HG03135 (cell line): ENCODE results near the gene PYCARD.
A peak's percentile ranks its signal among the peaks of the same experiment; 100 is the strongest.
"Not testable (repeated sequence)": the region's sequence is repeated elsewhere in the genome, so short reads cannot be mapped to it uniquely, and the experiment has no call there.

Source experiments
- ATAC-seq: cut with Tn5 transposase; IDR thresholded peaks from one replicate; pipeline ENCODE4 v1.9.1; 2021; ENCODE audit warnings: mild to moderate bottlenecking, moderate library complexity; ENCODE audit not compliant: unreplicated experiment

Gene PYCARD

GRCh38 chr16:31202414-31203375 lies at the start of gene PYCARD:
Gene PYCARD, minus strand, starts transcription at chr16:31202760. Its CDS starts 70 bp downstream, at chr16:31202690.
- ATAC-seq, result peak; percentile 29

- no peak for ATAC-seq
Measured at GRCh38 chr16:31251435-31251834, 48.9 kb upstream of the PYCARD start.

GRCh38 chr16:31250782-31251384 lies 48.3 kb upstream of the PYCARD start:
- ATAC-seq, result no peak

- ATAC-seq, result no peak
Measured at GRCh38 chr16:31248344-31248743, 45.8 kb upstream of the PYCARD start.

DNA sequence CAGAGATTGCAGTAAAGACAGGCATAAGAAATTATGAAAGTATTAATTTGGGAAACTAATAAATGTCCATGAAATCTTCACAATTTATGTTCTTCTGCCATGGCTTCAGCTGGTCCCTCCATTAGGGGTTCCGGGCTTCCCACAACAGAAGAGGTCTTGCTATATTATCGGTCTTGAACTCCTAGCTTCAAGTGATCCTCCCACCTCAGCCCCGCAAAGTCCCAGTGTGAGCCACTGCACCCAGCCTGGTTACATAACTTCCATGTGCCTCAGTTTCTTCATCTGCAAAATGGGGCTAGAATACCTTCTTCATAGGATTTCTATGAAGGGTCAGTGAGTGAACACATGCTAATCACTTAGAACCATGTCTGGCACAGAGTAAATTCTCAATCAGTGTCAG lies 43.7 kb upstream of the PYCARD start:
- ATAC-seq, result no peak

- ATAC-seq, result not testable (repeated sequence)
Measured at GRCh38 chr16:31245598-31245997, 43.0 kb upstream of the PYCARD start.

DNA sequence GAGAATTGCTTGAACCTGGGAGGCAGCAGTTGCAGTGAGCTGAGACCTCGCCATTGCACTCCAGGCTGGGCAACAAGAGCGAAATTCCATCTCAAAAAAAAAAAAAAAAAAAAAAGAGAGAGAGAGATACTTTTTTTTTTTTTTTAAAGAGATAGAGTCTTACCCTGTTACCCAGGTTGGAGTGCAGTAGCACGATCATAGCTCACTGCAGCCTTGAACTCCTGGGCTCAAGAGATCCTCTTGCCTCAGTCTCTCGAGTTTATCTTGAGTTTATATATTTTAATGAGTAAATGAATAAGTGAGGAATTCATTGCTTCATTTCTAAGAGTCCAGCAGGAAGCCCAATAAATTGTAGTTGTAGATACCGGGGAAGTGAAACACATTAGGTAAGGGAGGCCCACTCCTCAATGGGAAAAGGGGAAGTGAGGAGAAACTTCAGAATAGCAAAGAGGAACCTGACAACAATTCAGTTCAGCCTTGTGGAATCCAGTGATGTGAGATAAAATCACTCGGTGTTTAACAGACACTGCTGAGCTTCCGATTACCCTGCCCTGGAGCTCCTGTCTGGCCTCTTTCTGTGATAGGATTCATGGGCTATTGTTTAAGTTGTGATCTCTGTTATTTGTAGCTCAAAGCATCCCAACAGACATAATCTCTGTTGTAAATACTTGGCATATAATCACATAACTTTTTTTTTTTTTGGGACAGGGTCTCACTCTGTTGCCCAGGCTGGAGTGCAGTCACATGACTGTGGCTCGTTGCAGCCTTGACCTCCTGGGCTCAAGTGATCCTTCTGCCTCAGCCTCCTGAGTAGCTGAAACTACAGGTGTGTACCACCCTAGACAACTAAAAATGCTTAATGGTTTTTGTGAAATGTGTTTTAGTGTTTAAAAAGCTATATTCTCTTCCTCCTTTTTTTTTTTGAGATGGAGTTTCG lies 41.4 kb upstream of the PYCARD start:
- no peak for ATAC-seq

GRCh38 chr16:31242206-31242605 lies 39.6 kb upstream of the PYCARD start:
- ATAC-seq, result no peak

GRCh38 chr16:31238041-31238440 lies 35.5 kb upstream of the PYCARD start:
- ATAC-seq, result no peak

DNA sequence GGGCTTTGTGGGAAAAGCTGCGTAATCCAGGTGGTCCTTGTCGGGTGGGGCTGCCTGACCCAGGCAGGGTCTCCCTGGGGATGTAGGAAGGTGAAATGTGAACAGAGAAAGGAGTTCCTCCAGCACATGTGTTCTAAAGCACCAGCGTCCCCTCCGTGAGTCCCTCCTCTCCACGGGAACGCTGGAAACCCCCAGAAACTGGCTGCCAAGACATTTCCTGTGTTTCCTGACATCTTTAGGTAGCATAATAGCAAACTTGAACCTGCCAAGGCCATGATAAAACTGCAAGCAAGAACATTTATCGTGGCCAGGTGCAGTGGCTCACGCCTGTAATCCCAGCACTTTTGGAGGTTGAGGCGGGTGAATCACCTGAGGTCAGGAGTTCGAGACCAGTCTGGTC lies 26.9 kb upstream of the PYCARD start:
- no peak for ATAC-seq

GRCh38 chr16:31228206-31228605 lies 25.6 kb upstream of the PYCARD start:
- no peak for ATAC-seq

GRCh38 chr16:31225193-31225592 lies 22.6 kb upstream of the PYCARD start:
- no peak for ATAC-seq

DNA sequence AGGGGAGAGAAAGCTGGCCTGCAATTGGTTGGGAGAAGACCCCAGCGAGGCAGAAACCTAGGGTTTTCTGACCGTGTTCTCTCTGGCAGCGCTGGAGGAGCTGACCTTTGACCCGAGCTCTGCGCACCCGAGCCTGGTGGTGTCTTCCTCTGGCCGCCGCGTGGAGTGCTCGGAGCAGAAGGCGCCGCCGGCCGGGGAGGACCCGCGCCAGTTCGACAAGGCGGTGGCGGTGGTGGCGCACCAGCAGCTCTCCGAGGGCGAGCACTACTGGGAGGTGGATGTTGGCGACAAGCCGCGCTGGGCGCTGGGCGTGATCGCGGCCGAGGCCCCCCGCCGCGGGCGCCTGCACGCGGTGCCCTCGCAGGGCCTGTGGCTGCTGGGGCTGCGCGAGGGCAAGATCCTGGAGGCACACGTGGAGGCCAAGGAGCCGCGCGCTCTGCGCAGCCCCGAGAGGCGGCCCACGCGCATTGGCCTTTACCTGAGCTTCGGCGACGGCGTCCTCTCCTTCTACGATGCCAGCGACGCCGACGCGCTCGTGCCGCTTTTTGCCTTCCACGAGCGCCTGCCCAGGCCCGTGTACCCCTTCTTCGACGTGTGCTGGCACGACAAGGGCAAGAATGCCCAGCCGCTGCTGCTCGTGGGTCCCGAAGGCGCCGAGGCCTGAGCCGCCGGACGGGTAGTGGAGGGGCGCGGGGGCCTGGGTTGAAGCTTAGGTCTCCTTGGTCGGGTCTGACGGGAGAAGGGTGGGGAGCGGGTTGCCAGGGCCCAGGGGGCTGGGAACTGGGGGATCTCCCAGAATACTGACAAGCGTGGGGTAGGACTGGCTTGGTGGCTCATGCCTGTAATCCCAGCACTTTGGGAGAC lies 21.8 kb upstream of the PYCARD start:
- no peak for ATAC-seq

GRCh38 chr16:31223044-31223443 lies 20.5 kb upstream of the PYCARD start:
- ATAC-seq, result no peak

DNA sequence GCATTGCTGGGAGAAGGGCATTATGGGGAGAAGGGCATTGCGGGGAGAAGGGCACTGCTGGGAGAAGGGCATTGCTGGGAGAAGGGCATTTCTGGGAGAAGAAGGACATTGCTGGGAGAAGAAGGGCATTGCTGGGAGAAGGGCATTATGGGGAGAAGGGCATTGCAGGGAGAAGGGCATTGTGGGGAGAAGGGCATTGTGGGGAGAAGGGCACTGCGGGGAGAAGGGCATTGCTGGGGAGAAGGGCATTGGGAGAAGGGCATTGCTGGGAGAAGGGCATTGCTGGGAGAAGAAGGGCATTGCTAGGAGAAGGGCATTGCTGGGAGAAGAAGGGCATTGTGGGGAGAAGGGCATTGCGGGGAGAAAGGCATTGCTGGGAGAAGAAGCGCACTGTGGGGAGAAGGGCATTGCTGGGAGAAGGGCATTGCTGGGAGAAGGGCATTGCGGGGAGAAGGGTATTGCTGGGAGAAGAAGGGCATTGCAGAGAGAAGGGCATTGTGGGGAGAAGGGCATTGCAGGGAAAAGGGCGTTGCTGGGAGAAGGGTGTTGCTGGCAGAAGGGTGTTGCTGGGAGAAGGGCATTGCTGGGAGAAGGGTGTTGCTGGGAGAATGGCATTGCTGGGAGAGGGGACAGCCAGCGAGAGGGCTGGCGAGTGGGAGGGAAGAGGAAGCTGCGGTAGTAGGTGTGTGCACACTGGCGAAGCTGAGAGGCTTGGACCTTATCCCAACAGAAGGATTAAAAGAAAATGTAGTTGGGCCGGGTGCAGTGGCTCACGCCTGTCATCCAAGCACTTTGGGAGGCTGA lies 19.0 kb upstream of the PYCARD start:
- no peak for ATAC-seq

GRCh38 chr16:31219154-31219741 lies 16.7 kb upstream of the PYCARD start:
- ATAC-seq, result no peak

- no peak for ATAC-seq
Measured at GRCh38 chr16:31217136-31217530, 14.6 kb upstream of the PYCARD start.

DNA sequence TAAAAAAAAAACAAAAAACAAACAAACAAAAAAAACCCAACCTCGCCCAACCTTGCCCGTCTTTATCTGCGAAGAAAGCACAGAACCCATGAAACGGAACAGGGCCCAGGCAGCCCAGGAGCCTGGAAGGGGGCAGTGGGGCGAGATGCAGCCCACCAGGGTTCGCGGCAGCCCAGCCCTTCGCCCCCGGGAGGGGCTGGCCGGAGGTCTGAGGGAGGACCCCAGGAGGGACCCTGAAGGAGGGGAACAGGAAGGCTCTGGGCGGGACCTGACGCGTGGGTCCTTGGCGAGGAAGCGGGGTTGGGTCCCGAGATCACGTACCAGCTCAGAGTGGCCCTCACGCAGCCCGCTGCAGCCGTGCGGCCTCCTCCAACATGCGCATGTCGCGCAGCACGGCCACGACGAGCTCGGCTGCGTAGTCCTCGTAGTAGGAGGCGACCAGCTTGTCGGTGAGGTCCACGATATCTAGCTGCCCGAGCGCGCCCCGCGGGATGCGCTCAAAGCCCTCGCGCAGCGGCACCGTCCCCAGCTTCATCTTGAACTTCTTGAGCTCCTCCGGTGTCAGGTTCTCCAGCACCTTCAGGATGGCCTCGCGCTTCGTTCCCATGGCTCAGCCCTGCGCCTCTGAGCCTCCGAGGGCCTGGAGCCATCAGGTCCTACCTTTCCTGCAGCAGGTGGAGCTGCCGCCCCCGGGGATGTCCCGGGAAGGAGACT lies 14.0 kb upstream of the PYCARD start, which contains the start of gene PYDC1:
PYDC1 (minus strand) TSS at position 714 of the 714 bp plus-strand sequence; CDS start at position 607, 107 bp downstream.
- no peak for ATAC-seq
